AG09309 (cell line): ENCODE measurements around the gene TTLL11.

Experiments used
- DNase-seq: peaks from one replicate; pipeline ENCODE4 v3.0.0-alpha.2; 2010; ENCODE audit warnings: low read depth
- H3K4me3 ChIP-seq: 2 replicates; pipeline ENCODE4 v1.5.1; 2011; ENCODE audit warnings: mild to moderate bottlenecking, low read depth, low read length, moderate library complexity; ENCODE audit not compliant: control insufficient read depth
- CTCF ChIP-seq: IDR thresholded peaks from 2 replicates; pipeline ENCODE4 v1.5.1; 2011; ENCODE audit warnings: mild to moderate bottlenecking, low read depth, low read length, inconsistent platforms; ENCODE audit not compliant: insufficient read depth, control insufficient read depth; ENCODE audit errors: missing control alignments

The TTLL11 gene

GRCh38 chr9:121826711-121827110 lies 266.4 kb downstream of the TTLL11 start:
- no peak for DNase-seq
- no peak for TF ChIP-seq CTCF

GRCh38 chr9:121825031-121825691 lies 267.9 kb downstream of the TTLL11 start:
- DNase-seq = no peak
- H3K4me3 ChIP-seq = no peak overlapping the region
- TF ChIP-seq CTCF = no peak

More at GRCh38 chr9:121826711-121827110, 266.4 kb downstream of the TTLL11 start:
- no peak overlapping the region for H3K4me3 ChIP-seq

- TF ChIP-seq CTCF = no peak
- DNase-seq = no peak
- H3K4me3 ChIP-seq = no peak overlapping the region
Observed at GRCh38 chr9:121824651-121825030, 268.5 kb downstream of the TTLL11 start.

- DNase-seq = no peak
Observed at GRCh38 chr9:121823451-121824169, 269.5 kb downstream of the TTLL11 start.

GRCh38 chr9:121822093-121823085 lies 270.7 kb downstream of the TTLL11 start:
- TF ChIP-seq CTCF = no peak
- no peak for DNase-seq
- no peak overlapping the region for H3K4me3 ChIP-seq

More at GRCh38 chr9:121823451-121824169, 269.5 kb downstream of the TTLL11 start:
- TF ChIP-seq CTCF = no peak
- no peak overlapping the region for H3K4me3 ChIP-seq

- DNase-seq = no peak
- TF ChIP-seq CTCF = no peak
- H3K4me3 ChIP-seq = no peak overlapping the region
Observed at GRCh38 chr9:121821326-121821725, 271.8 kb downstream of the TTLL11 start.
